Thyroid gland (tissue), 4 donors: Measurements from ENCODE around the gene SAFB. TPM values are rescaled to one million over a fixed set of nuclear protein-coding genes. Genes with fewer than 3 reads are reported as not detected.

ENCODE experiments used
- DNase-seq, 2 donors: peaks; one replicate each; pipeline ENCODE4 v3.0.0-alpha.2; 2019
- H3K27ac ChIP-seq, 3 donors: fragments of 200-600 bp; sonication (generic); 1 replicate in 2 of 3; 2 replicates in 1 of 3; pipeline ENCODE4 v1.5.1; 2016 to 2019; ENCODE audit warnings: mild to moderate bottlenecking in 1 of 3, moderate library complexity in 1 of 3
- H3K27me3 ChIP-seq: fragments of 200-600 bp; sonication (generic); one replicate; pipeline ENCODE4 v1.5.1; 2019
- H3K36me3 ChIP-seq, 2 donors: fragments of 200-600 bp; sonication (generic); one replicate each; pipeline ENCODE4 v1.5.1; 2016 to 2019
- H3K4me1 ChIP-seq, 2 donors: fragments of 200-600 bp; sonication (generic); one replicate each; pipeline ENCODE4 v1.5.1; 2017 to 2019
- H3K4me3 ChIP-seq, 3 donors: fragments of 200-600 bp; sonication (generic); replicated peaks in 1 of 3; 1 replicate in 2 of 3; 2 replicates in 1 of 3; pipeline ENCODE4 v1.5.1; 2016; ENCODE audit warnings: mild to moderate bottlenecking in 1 of 3
- H3K9me3 ChIP-seq: fragments of 200-600 bp; sonication (generic); one replicate; pipeline ENCODE4 v1.5.1; 2017
- POLR2A ChIP-seq, 2 donors: fragments of 450-650 bp; IDR thresholded peaks; one replicate each; pipeline ENCODE4 v1.6.1; 2017; ENCODE audit warnings: antibody characterized with exemption in 2 of 2, mild to moderate bottlenecking in 2 of 2, moderate library complexity in 1 of 2
- WGBS, 2 donors: methylation state at CpG; one replicate each; pipeline ENCODE4 v1.1.5; 2017; 5-methylcytosine and 5-hydroxymethylcytosine counted together
- intact Hi-C: fragments of 100-400 bp; cut with DNase I; formaldehyde crosslinking; loops from one replicate; pipeline ENCODE4 v1.15.1; 2023
- total RNA-seq, 4 donors: library from RNA; depleted of rRNA; stranded (reverse); fragments of >200 nt; gene quantifications; one replicate each; pipeline ENCODE4 v1.2.3, GENCODE V29; 2016
- TF ChIP-seq, protein P1 (sequence below), 6 experiments: fragments of 200-600 bp in 3 of 6; fragments of 450-650 bp in 3 of 6; sonication (generic) in 3 of 6; IDR thresholded peaks; one replicate each; pipeline ENCODE4 v1.5.1; 2016 to 2019; ENCODE audit warnings: antibody characterized with exemption in 6 of 6, mild to moderate bottlenecking in 2 of 6, inconsistent platforms in 1 of 6, moderate library complexity in 1 of 6

The SAFB gene
- total RNA-seq, 4 donors from 2014 or later: 70.1 to 129 (median 86.7) TPM

DNA sequence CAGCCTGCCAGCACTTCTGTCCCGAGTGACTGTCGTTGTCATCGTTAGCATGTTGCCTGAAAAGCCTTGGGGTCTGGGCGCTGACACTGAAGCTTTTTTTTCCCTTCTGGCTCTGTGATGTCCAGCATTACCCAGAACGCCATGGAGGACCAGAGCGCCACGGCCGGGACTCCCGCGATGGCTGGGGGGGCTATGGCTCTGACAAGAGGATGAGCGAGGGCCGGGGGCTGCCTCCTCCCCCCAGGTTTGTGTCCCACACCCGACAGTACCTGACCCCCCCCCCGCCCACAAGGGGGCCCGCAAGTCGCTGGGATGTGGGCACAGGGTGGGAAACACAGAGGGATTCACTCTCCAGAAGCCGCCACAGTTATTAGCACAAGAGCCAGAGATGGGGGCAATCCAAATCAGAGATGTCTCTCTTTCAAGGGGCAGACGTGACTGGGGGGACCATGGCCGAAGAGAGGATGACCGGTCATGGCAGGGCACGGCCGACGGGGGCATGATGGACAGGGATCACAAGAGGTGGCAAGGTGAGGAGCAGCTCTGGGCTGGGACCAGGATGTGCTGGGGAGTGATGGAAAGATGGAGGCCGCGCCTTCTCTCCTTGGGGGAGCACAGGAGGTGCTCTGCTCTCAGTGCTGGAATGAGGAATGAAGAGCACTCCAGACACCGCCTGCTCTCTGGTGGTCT lies 44.2 kb downstream of the SAFB start:
- no peak overlapping the region for H3K27ac ChIP-seq
- peaks cover 77 to 83% of the 10 kb centered on the region in 2 donors for H3K36me3 ChIP-seq
- intact Hi-C loops: no loop called here
- H3K9me3 ChIP-seq: no peaks in the 10 kb centered on the region
- H3K4me1 ChIP-seq: no peaks in the 10 kb centered on the region
- no peak for DNase-seq
- TF ChIP-seq, protein P1, sequence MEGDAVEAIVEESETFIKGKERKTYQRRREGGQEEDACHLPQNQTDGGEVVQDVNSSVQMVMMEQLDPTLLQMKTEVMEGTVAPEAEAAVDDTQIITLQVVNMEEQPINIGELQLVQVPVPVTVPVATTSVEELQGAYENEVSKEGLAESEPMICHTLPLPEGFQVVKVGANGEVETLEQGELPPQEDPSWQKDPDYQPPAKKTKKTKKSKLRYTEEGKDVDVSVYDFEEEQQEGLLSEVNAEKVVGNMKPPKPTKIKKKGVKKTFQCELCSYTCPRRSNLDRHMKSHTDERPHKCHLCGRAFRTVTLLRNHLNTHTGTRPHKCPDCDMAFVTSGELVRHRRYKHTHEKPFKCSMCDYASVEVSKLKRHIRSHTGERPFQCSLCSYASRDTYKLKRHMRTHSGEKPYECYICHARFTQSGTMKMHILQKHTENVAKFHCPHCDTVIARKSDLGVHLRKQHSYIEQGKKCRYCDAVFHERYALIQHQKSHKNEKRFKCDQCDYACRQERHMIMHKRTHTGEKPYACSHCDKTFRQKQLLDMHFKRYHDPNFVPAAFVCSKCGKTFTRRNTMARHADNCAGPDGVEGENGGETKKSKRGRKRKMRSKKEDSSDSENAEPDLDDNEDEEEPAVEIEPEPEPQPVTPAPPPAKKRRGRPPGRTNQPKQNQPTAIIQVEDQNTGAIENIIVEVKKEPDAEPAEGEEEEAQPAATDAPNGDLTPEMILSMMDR (IDR thresholded peaks at IDR 0.05): no peak
- TF ChIP-seq POLR2A (IDR thresholded peaks at IDR 0.05): no peak
- 92 to 93% methylated on average over 23 of the region's 26 CpGs for WGBS, 2 donors
- H3K27me3 ChIP-seq: no peaks in the 10 kb centered on the region
- no peak overlapping the region for H3K4me3 ChIP-seq

DNA sequence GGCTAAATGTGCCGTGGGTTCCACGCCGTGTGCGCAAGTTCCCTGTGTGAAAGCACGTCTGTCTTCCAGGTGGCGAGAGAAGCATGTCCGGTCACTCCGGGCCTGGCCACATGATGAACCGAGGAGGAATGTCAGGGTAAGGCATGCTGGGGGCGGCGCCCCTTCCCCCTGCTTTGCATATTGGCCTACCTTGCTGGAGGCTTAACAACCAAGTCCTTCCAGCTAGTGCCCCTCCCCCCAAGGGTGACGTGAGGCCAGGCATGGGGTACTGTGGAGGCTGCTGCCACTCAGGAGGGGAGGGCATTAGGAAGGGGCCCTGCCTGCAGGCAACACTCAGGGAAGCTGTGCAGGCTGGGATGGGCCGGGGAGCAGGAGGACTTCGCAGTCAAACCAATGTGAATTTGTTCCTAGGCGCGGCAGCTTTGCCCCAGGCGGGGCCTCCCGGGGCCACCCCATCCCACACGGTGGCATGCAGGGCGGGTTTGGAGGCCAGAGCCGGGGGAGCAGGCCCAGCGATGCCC lies 44.9 kb downstream of the SAFB start:
- peaks cover 70 to 75% of the 10 kb centered on the region in 2 donors for H3K36me3 ChIP-seq
- TF ChIP-seq, protein P1 (IDR thresholded peaks at IDR 0.05): no peak
- no peak for TF ChIP-seq POLR2A (IDR thresholded peaks at IDR 0.05)
- DNase-seq: no peak
- no peak overlapping the region for H3K27ac ChIP-seq
- H3K4me1 ChIP-seq: no peaks in the 10 kb centered on the region
- no peaks in the 10 kb centered on the region for H3K27me3 ChIP-seq
- WGBS, 2 donors: 87 to 90% methylated on average over 17 to 21 of the region's 22 CpGs
- no peaks in the 10 kb centered on the region for H3K9me3 ChIP-seq
- intact Hi-C loops: no loop called here
- no peak overlapping the region for H3K4me3 ChIP-seq

DNA sequence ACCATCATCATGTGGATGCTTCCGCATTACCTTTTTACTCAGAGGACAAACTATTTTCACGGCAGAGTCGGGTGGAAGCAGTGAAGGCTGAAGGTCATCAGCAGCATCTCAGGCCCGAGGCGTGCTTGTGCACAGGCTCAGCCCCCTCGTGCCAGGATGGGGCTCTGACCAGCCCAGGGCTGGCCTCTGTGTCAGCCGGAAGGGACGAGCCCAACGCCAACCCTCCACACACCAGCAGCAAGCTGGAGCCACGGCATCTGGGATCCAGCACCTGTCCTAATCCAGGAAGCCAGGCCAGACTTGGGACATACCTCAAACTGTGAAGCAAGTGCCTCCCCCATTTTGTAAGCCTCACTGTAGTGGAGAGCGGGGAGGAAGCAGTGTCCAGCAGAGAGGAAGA lies 46.3 kb downstream of the SAFB start:
- no peaks in the 10 kb centered on the region for H3K9me3 ChIP-seq
- TF ChIP-seq POLR2A (IDR thresholded peaks at IDR 0.05): no peak
- TF ChIP-seq, protein P1 (IDR thresholded peaks at IDR 0.05): no peak
- no peaks in the 10 kb centered on the region for H3K27me3 ChIP-seq
- peaks cover 56 to 61% of the 10 kb centered on the region in 2 donors for H3K36me3 ChIP-seq
- H3K4me1 ChIP-seq: no peaks in the 10 kb centered on the region
- intact Hi-C loops: no loop called here
- 87 to 89% methylated on average over 8 to 10 of the region's 11 CpGs for WGBS, 2 donors
- no peak overlapping the region for H3K4me3 ChIP-seq
- no peak overlapping the region for H3K27ac ChIP-seq
- no peak for DNase-seq

DNA sequence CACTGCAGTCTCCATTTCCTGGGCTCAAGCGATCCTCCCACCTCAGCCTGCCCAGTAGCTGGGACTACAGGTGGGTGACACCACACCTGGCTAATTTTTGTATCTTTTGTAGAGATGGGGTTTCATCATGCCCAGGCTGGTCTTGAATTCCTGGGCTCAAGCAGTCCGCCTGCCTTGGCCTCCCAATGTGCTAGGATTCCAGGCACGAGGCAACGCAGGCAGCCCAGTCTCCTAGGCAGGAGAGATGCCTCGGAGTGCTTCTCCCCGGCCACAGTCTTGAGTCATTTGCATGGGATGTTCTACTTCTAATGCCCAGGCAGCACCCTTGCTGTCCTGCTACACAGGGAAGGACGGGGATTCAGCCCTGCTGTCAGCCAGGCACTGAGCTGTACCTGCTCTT lies 48.7 kb downstream of the SAFB start:
- no peaks in the 10 kb centered on the region for H3K9me3 ChIP-seq
- WGBS, 2 donors: 98 to 100% methylated on average over 2 to 7 of the region's 7 CpGs
- H3K27ac ChIP-seq: no peak overlapping the region
- no peaks in the 10 kb centered on the region for H3K27me3 ChIP-seq
- intact Hi-C loops: no loop called here
- H3K36me3 ChIP-seq: peaks cover 32 to 37% of the 10 kb centered on the region in 2 donors
- DNase-seq: no peak
- no peak for TF ChIP-seq POLR2A (IDR thresholded peaks at IDR 0.05)
- TF ChIP-seq, protein P1 (IDR thresholded peaks at IDR 0.05): no peak
- no peaks in the 10 kb centered on the region for H3K4me1 ChIP-seq
- H3K4me3 ChIP-seq: no peak overlapping the region

DNA sequence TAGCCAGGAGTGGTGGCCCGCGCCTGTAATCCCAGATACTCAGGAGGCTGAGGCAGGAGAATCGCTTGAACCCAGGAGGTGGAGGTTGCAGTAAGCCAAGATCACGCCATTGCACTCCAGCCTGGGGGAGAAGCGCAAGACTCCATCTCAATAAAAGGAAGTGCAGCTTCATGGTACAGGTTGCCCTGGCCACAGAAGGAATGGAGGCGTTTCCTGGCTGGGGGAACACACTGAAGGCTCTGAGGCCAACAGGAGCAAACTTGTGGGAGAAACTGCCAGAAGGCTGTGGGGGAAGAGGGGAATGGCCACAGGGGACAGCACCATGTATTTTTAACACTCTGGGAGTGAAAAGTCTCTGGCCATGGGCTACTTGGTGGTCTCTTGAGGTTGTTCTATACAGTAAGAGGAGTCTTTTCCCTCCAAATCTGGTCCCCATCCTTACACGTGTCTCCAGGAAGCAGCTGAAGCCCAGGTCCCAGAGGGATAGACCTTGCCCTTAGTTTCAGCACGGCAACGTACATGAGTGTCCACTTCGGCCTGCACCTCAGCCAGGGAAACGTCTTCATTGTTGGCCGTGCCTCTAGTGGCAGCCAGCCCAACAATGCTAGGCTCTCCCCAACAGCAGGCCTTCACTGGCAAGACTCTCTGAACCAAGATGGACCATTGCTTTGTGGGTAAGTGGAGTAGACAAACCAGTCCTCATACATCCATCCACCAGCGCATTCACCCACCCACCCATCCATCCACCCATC lies 50.0 kb downstream of the SAFB start:
- TF ChIP-seq, protein P1 (IDR thresholded peaks at IDR 0.05): no peak
- TF ChIP-seq POLR2A (IDR thresholded peaks at IDR 0.05): no peak
- 91% methylated on average over 13 of the region's 13 CpGs for WGBS, 2 donors

More for the DNA sequence above, 50.0 kb downstream of the SAFB start:
- H3K27me3 ChIP-seq: no peaks in the 10 kb centered on the region
- no peaks in the 10 kb centered on the region for H3K9me3 ChIP-seq
- no peaks in the 10 kb centered on the region for H3K4me1 ChIP-seq
- DNase-seq: no peak
- H3K36me3 ChIP-seq: peaks cover 19 to 25% of the 10 kb centered on the region in 2 donors
- no peak overlapping the region for H3K4me3 ChIP-seq
- no peak overlapping the region for H3K27ac ChIP-seq
- intact Hi-C loops: no loop called here
